IPS-15b (cell line): ENCODE data around the gene ZNF654.

Experiments
- H3K27me3 ChIP-seq: one replicate; pipeline ENCODE4 v1.6.1; 2013; ENCODE audit warnings: low read length; ENCODE audit not compliant: control insufficient read depth, insufficient read depth
- H3K36me3 ChIP-seq: one replicate; pipeline ENCODE4 v1.6.1; 2013; ENCODE audit warnings: low read length; ENCODE audit not compliant: control insufficient read depth, insufficient read depth
- H3K4me1 ChIP-seq: one replicate; pipeline ENCODE4 v1.6.1; 2013; ENCODE audit warnings: mild to moderate bottlenecking, low read length; ENCODE audit not compliant: control insufficient read depth, insufficient read depth
- H3K4me3 ChIP-seq: one replicate; pipeline ENCODE4 v1.5.1; 2013; ENCODE audit warnings: low read depth, low read length
- H3K9ac ChIP-seq: one replicate; pipeline ENCODE4 v1.6.1; 2013; ENCODE audit warnings: low read depth, mild to moderate bottlenecking, low read length
- H3K9me3 ChIP-seq: one replicate; pipeline ENCODE4 v1.6.1; 2013; ENCODE audit warnings: mild to moderate bottlenecking, low read length; ENCODE audit not compliant: control insufficient read depth, insufficient read depth

ZNF654 gene

DNA sequence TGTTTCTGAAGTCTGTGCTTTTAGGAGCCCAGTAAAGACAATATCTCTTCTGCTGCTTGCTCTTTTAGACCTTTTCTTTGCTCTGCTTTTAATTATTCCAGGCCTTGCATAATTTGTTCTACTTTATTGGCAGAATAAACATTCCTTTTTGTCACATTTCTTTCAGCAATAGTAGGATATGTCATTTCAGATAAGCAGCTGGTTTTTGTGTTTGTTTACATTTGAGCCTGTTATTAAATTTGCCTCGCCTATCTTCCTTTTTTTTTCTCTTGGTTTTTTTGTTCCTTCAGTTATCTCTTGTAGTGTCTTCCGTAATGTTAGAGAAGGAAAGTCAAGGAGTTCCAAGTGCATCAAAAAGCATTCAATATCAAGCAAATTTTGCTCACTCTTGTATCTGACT is 16.4 kb downstream of the ZNF654 start:
- no peaks in the 10 kb centered on the region for H3K9me3 ChIP-seq
- no peak overlapping the region for H3K4me3 ChIP-seq
- H3K36me3 ChIP-seq, result no peaks in the 10 kb centered on the region
- no peak overlapping the region for H3K9ac ChIP-seq
- H3K4me1 ChIP-seq, result no peaks in the 10 kb centered on the region
- H3K27me3 ChIP-seq, result no peaks in the 10 kb centered on the region

DNA sequence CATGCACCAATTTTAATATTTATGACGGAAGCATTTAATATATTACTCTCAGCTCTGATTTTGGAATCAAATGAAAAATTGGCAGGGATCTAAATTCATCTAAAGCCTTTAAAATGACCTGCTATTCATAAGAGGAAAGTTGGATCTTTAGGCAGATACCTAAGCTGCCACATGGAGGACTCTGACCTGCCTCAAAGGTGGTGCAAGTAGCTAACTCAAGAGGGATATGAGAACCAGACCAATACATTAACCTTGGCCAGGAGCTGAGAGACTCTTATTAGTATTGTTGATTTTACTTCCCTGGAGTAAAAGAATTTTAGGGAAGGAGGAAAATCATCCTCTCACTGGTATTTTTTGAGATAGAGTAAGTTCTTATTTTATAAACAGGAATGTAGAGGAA is 17.7 kb downstream of the ZNF654 start:
- Histone ChIP-seq H3K27me3 (no peaks in the 10 kb centered on the region), H3K36me3 (no peaks in the 10 kb centered on the region), H3K4me3 (no peak overlapping the region), H3K9me3 (no peaks in the 10 kb centered on the region), H3K9ac (no peak overlapping the region), H3K4me1 (no peaks in the 10 kb centered on the region)

GRCh38 chr3:88078932-88079331 is 19.9 kb downstream of the ZNF654 start:
- Histone ChIP-seq H3K36me3 (no peaks in the 10 kb centered on the region), H3K4me3 (no peak overlapping the region), H3K4me1 (no peaks in the 10 kb centered on the region), H3K27me3 (no peaks in the 10 kb centered on the region), H3K9ac (no peak overlapping the region), H3K9me3 (no peaks in the 10 kb centered on the region)

DNA sequence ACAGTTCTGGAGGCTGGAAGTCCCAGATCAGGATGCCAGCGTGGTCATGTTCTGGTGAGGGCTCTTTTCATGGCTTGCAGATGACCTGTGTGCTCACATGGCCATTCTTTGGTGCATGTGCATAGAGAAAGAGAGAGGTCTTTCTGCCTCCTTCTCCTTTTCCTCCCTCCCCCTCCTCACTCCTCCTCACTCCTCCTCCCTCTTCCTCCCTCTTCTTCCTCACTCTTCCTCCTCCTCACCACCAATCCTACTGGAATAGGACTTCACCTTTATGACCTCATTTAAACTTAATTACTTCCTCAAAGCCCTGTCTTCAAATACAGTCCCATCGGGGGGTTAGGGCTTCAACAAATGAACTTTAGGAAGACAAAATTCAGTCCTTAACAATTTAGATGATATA is 23.8 kb downstream of the ZNF654 start:
- Histone ChIP-seq H3K36me3 (no peaks in the 10 kb centered on the region), H3K4me3 (no peak overlapping the region), H3K27me3 (no peaks in the 10 kb centered on the region), H3K9me3 (no peaks in the 10 kb centered on the region), H3K9ac (no peak overlapping the region), H3K4me1 (no peaks in the 10 kb centered on the region)

GRCh38 chr3:88084097-88084501 is 25.0 kb downstream of the ZNF654 start:
- no peaks in the 10 kb centered on the region for H3K27me3 ChIP-seq
- no peaks in the 10 kb centered on the region for H3K9me3 ChIP-seq
- H3K4me3 ChIP-seq, result no peak overlapping the region
- H3K4me1 ChIP-seq, result no peaks in the 10 kb centered on the region
- H3K36me3 ChIP-seq, result no peaks in the 10 kb centered on the region
- no peak overlapping the region for H3K9ac ChIP-seq

GRCh38 chr3:88090681-88091080 is 31.6 kb downstream of the ZNF654 start:
- no peaks in the 10 kb centered on the region for H3K4me1 ChIP-seq
- H3K9me3 ChIP-seq, result no peaks in the 10 kb centered on the region
- no peak overlapping the region for H3K9ac ChIP-seq
- H3K4me3 ChIP-seq, result no peak overlapping the region
- H3K36me3 ChIP-seq, result no peaks in the 10 kb centered on the region
- H3K27me3 ChIP-seq, result no peaks in the 10 kb centered on the region

GRCh38 chr3:88092270-88092669 is 33.2 kb downstream of the ZNF654 start:
- no peaks in the 10 kb centered on the region for H3K27me3 ChIP-seq
- H3K9me3 ChIP-seq, result no peaks in the 10 kb centered on the region
- no peaks in the 10 kb centered on the region for H3K36me3 ChIP-seq
- no peak overlapping the region for H3K4me3 ChIP-seq
- H3K9ac ChIP-seq, result no peak overlapping the region
- H3K4me1 ChIP-seq, result no peaks in the 10 kb centered on the region

- H3K36me3 ChIP-seq, result no peaks in the 10 kb centered on the region
- no peak overlapping the region for H3K9ac ChIP-seq
- H3K4me3 ChIP-seq, result no peak overlapping the region
- no peaks in the 10 kb centered on the region for H3K4me1 ChIP-seq
- no peaks in the 10 kb centered on the region for H3K27me3 ChIP-seq
- H3K9me3 ChIP-seq, result no peaks in the 10 kb centered on the region
Measured at GRCh38 chr3:88093266-88093665, 34.2 kb downstream of the ZNF654 start.

- no peaks in the 10 kb centered on the region for H3K27me3 ChIP-seq
- H3K9ac ChIP-seq, result no peak overlapping the region
- no peak overlapping the region for H3K4me3 ChIP-seq
- H3K36me3 ChIP-seq, result no peaks in the 10 kb centered on the region
- H3K4me1 ChIP-seq, result no peaks in the 10 kb centered on the region
- no peaks in the 10 kb centered on the region for H3K9me3 ChIP-seq
Measured at GRCh38 chr3:88101142-88101541, 42.1 kb downstream of the ZNF654 start.

DNA sequence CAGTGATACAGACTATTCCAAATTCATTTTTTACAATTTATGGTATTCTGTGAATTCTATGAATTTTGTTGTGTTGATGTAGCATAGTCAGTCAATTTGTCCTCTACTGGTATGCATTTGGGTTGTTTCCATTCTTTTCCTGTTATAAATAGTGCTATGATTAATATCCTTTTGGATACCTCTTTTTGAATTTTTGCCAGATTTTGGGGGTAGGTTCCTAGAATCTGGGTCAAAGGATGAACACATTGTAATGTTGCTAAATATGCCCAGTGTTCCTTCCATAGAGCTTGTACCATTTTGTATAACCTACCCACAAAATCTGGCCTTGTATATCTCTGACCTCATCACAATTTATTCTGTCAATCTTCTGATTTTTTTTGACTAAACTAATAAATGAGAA is 46.3 kb downstream of the ZNF654 start:
- H3K36me3 ChIP-seq, result no peaks in the 10 kb centered on the region

DNA sequence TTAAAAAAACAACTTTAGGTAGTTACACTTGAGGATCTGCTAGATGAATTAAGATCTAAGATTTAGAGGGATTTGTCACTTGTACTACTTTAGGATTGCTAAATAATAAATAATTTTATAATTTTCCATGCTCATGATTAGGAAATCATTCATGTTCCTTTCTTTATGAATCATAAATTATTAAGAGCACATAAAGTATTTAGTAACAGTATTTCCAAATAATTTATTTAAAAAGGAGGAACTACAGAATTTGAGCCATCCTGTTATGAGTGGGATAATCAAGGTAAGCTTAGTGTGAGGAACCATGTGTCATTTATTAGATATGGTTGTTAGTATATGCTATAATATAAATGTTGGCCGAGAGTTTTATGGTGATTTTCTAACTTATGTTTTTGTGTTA is 53.2 kb downstream of the ZNF654 start:
- H3K9ac ChIP-seq, result no peak overlapping the region
- no peaks in the 10 kb centered on the region for H3K9me3 ChIP-seq
- H3K4me3 ChIP-seq, result no peak overlapping the region
- no peaks in the 10 kb centered on the region for H3K4me1 ChIP-seq
- no peaks in the 10 kb centered on the region for H3K36me3 ChIP-seq
- no peaks in the 10 kb centered on the region for H3K27me3 ChIP-seq

More for the DNA sequence above, 46.3 kb downstream of the ZNF654 start:
- Histone ChIP-seq H3K27me3 (no peaks in the 10 kb centered on the region), H3K9me3 (no peaks in the 10 kb centered on the region), H3K9ac (no peak overlapping the region), H3K4me1 (no peaks in the 10 kb centered on the region), H3K4me3 (no peak overlapping the region)

- no peaks in the 10 kb centered on the region for H3K36me3 ChIP-seq
Measured at GRCh38 chr3:88113311-88114162, 54.5 kb downstream of the ZNF654 start.

More at GRCh38 chr3:88113311-88114162, 54.5 kb downstream of the ZNF654 start:
- H3K9me3 ChIP-seq, result no peaks in the 10 kb centered on the region
- no peaks in the 10 kb centered on the region for H3K27me3 ChIP-seq
- H3K4me1 ChIP-seq, result no peaks in the 10 kb centered on the region
- H3K4me3 ChIP-seq, result no peak overlapping the region
- no peak overlapping the region for H3K9ac ChIP-seq
